HS-5 (cell line): ENCODE measurements around the gene CXCL17.

Source experiments
- DNase-seq: peaks from one replicate; pipeline ENCODE4 v3.0.0-alpha.2; 2012; ENCODE audit warnings: low read depth

The CXCL17 gene

DNA sequence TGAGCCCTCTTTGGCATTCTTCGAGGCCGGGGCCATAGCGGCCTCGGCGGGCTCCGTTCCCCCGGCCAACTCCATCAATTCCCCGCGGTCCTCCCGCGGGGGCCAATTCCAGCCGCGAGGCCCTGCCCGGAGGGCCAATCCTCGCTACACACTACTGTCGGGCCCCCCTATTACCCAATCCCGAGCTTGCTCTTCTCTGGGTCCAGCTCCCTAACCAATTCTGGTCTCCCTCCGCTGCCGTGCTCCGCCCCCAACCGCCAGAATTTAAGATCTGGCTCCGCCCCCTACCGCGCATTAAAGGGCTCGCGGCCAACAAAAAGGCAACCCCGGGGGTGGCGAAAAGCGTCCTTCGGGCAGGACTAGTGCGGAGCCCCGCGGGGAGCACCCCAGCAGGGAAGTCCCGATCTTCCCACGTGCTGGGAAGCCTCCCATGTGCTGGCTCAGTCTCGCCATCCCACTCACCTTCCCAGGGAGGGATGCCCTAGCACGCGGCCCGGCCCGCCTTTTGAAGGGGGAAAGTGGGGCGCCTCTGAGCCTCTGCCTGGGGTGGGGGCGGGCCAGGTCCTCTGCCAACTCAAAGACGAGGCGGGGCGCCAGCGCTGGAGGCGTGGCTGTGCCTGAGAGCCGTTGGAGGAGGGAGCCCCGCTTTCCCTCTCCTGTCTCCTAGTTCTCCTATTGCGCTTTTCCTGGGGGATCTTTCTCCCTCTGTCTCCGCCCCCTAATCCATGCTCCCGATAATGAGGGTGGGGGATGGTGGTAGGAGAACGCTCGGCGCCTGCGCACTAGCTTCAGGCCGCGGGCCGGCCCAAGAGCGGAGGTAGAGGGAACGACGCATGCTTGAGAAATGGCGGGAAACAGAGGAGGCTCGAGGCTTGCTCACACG, 19.0 kb downstream of the CXCL17 start:
- peak; percentile 72 for DNase-seq

DNA sequence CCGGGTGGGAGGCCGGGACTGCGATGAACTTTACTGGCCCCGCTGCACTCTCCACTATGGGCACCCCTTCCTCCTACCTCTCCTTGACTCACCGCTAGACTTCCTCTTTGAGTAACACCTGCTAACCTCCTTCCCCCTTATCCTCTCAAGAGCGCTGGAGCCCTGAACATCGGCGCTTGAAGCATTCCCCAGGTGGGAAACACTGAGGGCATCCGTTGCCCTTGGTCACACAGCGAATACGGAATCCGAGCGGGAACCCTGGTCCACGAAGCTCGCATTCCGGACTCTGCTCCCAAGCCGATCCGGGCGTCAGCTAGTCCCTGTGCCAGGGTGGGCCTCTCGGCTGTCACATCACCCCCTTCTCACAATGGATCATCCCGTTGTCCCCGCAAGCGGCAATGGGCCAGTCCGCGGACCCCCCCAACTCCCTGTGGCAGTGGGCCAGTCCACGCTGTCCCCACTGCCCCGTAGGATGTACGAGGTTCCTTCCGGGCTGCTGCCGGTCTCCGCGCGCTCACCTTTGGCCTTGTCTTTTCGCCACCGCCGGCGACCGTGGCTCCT, 19.8 kb downstream of the CXCL17 start:
- DNase-seq, result no peak

DNA sequence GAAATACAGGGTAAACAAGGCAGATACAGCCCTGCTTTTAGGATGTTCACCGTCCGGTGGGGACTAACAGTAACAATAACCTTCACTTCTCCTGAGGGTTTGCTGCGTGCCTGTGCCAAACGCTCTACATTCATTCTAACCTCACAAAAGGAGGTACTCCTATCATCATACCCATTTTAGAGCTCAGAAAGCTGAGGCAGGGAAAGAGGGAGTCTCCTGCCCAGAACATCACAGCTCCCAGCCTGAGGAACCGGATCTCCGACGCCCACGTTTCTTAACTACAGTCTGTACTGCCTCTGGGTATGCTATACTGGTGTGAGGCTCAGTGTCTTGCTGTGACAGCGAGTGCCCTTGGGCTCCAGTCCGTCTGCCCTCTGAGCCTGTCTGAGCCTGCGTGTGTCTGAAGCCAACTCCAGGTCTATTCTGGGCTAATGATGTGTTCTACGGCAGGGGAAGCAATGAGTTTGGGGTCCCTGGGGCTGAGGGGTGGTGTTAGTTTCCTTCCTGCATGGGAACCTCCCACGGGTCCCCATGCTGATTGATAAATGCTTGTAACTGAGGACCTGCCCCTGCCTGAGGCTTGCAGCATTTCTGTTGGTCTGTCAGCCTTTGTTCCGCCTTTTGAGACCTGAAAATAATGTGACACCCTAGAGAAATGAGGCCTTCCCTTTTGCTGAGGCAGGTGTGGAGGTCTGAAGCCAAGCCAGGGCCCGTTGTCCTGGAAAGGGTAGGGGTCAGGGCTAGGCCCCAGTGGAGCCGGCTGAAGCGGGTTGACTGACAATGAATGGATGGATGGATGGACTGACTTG, 20.4 kb downstream of the CXCL17 start:
- DNase-seq, result no peak

DNA sequence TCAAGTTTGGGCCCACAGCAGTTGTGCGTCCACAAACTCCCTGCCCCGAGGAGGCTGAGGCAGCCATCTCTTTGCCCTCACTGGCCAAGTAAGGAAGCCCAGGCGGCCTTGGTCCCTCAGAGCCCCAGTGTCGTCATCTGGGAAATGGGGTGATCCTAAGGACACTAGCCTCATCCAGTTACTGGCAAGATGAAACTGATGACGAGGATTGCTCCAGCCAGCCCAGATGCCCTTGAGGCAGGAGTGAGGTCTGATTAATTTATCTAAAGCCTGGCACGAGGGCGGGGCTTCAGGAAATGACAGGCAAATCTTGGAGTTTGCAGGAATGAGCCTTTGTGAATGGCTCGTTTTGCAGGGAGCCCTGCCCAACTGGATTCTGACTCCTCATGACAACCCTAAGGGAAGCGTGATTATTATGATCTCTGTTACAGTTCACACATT, 21.1 kb downstream of the CXCL17 start:
- DNase-seq, result no peak

DNA sequence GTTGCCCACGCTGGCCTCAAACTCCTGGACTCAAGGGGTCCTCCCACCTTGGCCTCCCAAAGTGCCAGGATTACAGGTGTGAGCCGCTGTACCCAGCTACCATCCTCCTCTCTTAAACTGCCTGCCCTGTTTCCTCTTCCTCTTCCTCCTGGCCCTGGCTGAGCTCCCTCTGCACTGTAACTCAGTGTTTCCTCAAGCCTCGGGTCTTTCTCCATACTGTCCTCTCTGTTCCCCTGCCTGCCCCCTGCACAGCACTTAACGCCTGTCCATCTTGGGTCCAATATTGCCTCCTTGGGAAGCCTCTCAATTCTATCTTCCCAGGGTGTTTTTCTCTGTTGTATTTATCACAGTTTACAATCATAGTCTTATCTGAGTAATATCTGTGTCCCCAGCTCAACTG, 21.6 kb downstream of the CXCL17 start:
- no peak for DNase-seq

DNA sequence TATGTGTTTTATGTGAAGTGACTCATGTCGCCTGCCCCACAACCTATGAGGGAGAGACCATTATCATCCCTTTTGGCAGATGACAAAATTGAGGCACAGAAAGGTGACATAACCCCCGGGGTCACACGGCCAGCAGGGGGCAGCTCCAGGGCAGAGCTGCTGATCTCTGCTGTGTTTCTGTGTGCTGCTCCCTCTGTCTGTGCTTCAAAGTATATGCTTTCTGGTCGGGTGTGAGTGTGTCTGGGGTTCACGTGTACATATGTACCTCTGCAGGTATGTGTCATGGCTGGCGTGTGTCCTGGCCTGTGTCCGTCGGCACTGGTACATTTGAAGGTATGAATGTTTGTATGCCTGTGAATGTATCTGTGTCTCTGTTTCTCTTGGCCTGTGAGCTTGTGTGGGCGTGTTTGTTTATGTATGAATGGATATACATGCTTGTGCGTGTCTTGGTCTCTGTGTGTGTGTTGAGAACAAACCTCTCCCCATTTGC, 22.6 kb downstream of the CXCL17 start:
- DNase-seq, result no peak

DNA sequence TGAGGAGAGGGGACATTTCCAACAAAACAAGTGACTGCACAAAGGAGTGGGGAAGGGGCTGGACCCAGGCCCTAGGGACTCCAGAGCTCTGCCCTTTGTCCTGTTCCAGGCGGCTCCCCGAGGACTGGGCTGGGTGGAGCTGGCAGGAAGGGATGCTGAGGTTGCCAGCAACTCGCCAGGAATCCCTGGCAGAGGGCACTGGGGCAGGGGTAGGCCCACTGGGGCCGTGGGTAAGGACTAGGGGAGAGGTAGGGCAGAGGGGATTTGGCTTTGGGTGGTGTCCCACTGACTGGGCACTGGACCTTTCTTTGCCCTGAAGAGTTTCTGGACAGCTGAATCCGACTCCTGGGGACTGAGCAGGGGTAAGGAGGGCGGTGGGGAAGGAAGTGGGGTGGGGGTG, 23.4 kb downstream of the CXCL17 start:
- DNase-seq, result no peak

GRCh38 chr19:42412661-42413076, 30.1 kb downstream of the CXCL17 start:
- no peak for DNase-seq

DNA sequence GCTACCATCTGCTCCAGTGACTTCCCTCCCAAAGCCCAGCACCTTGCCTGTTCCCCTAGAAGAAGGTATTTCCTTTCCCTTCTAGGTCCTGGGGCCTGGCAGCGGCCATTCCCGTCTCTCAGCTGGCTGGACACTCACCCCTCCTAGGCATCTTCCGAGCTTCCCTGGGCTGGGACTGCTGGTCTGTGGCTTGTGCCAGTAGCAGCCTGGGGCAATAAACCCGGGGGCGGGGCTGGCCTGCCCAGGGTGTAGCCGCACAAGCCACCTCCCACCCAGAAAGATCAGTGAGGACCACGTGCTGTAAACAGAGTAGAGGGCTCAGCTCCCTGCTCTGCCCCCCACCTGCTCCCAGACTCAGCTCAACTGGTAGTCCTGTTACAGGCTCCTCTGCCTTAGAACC, 30.5 kb downstream of the CXCL17 start:
- DNase-seq, result no peak

- DNase-seq, result no peak
Observed at GRCh38 chr19:42411581-42412178, 31.1 kb downstream of the CXCL17 start.

DNA sequence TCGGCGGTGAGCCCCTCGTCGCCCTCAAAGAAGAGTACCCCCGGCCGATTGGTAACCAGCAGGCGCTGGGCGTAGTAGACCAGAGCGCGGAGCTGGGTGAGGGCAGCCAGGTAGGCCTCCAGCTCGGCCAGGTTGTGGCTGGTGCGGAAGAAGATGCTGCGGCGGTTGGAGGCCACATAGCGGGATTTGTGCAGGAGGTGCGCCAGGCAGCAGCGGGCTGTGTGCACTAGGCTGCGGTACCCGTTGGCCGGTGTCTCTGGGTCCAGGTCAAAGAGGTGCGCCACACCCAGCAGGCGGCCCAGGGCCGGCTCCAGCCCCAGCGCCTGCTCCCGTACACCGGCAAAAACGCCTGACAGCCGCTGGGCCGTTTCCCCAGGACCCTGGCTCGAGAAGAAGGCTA, 32.4 kb downstream of the CXCL17 start:
- no peak for DNase-seq

DNA sequence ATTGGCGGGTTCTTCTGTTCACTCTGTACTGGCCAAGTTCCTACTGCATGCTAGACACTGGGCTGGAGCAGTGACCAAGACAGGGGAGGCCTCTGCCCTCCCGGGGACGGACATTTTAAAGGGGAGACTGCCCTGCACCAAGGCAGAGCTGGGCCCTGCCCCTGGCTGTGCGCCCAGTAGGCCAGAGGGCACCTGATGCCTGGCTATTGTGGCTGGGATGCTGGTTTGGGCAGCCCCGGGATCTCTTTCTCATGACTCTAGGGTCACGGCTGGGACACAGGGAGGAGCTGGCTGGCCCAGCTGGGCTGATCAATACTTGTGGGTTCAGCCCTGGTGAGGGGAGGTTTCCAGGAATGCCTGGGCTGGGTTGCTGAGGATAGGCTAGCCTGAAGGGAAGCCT, 33.3 kb downstream of the CXCL17 start:
- DNase-seq, result no peak

DNA sequence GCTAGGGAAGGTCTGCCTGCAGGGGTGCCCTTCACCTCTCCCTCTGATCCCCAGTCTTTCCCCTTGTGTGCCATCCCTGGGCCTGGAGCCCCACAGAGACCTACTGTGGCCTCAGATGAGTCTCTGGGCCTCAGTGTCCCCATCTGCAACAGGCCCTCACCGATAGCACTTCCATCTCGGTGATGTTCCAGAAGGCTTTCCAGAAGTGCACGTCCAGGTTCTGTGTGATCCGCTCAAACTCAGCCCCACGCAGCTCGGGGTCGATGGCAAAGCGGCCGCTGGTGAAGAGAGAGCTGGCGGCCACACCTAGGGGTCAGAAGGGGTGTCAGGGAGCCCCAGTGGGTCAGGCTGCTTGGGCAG, 35.0 kb downstream of the CXCL17 start:
- no peak for DNase-seq

DNA sequence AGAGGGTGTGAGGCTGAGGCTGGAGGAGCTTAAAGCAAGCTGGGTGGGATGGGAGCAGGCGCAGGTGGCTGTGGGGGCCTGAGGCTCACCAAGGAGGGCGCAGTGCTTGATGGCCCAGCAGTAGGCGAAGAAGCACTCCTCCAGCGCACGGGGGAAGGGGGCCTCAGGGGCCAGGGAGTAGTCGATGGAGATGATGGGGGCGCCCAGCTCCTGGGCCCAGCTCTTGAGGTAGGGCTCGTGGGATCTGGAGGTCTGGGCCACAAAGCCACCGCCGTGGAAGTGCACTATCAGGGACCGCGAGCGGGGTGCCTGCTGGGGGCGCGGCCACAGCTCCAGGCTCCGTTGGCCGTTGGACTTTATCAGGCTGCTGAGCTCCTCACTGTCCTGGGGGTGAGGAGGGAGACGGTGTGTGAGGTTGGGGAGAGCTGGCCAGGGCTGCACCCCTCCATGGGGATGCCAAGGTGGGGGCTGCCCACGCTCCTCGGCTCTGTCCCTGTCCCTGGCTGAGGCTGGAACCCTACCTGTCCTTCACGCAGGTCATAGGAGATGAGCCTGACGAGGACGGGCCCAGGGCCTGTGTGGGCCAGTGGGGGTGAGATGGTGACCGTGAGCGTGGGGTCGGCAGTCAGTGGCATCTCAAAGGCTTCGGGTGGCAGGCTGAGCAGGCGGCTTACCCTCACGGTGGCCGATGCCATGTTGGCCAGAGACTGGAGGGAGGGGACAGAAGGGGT, 35.5 kb downstream of the CXCL17 start:
- DNase-seq, result no peak

GRCh38 chr19:42406111-42406510, 36.6 kb downstream of the CXCL17 start:
- DNase-seq, result no peak

DNA sequence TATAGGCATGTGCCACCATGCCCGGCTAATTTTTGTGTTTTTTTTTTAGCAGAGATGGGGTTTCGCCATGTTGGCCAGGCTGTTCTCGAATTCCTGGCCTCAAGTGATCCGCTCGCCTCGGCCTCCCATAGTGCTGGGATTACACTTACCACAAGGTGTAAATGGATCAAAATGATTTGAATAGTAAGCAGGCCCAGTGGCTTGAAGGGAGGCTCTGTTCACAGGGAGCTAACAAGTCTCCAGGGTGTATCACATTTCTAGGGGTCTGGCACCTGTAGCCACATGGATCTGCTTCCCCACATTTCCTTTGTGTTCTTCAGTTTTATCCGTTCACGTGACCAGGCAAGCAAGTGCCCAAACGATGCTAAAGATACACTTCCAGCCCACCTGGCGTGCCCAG, 39.2 kb downstream of the CXCL17 start:
- no peak for DNase-seq

DNA sequence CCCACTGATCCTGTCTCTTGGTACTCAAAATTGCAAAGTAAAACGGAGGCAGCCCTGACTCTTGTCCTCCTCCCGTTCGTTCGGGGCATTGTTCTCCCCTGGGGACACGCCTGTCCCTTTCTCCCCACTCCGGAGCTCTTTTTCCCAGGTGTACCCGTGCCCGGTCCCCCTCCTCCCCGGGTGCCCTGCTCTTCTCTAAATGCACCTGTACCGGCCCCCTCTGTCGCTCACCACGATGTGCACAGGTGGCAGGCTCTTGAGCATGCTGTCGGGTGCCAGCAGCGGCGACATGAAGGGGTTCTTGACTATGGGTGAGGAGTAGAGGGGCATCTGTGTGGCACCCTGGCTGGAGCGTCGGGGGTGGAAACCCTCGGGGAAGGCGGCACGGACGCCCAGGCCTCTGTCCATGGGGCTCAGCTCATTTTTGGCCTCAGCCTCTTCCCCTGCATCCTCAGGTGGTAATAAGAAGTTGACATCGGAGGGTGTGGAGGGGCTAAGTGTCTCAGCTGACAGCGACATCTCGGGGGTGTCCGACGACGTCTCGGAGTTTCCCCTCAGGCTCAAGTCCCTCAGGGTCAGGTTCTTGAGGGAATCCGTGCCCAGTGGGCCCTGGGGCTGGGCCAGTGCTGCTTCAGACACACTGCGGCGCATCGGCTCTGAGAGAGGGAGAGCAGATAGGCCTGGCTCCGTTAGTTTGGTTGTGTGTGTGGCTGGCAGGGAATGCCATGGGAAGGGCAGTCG, 40.2 kb downstream of the CXCL17 start:
- DNase-seq, result no peak

GRCh38 chr19:42401365-42402303, 41.1 kb downstream of the CXCL17 start:
- peak; percentile 40 for DNase-seq

DNA sequence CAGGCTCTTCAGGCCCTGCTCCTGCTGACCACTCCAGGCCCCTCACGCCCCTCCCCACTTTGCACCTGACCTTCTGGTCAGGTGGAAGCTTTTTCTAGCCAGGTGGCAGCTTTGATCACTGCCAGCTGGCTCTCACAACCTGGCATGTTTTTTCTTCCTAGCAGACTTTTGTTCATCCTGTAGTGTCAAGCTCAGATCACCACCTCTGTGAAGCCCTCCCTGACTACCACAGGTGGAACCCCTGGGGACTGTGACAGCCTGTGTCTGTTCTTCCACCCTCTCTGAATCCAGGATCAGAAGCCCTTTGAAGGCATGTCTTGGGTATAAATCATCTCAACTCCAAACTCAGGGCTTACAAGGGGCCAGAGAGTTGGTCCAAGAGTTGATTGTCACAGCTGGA, 42.3 kb downstream of the CXCL17 start:
- DNase-seq, result no peak
